Medulla oblongata (tissue), 1 donor: ENCODE results near the gene AVPR2.

Experiments
- DNase-seq: peaks from one replicate; pipeline ENCODE4 v3.0.0-alpha.2; 2015; ENCODE audit errors: extremely low spot score

Gene AVPR2

GRCh38 chrX:153871451-153871850, 33.0 kb upstream of the AVPR2 start:
- DNase-seq, result no peak

GRCh38 chrX:153871946-153872878, 32.3 kb upstream of the AVPR2 start:
- no peak for DNase-seq

DNA sequence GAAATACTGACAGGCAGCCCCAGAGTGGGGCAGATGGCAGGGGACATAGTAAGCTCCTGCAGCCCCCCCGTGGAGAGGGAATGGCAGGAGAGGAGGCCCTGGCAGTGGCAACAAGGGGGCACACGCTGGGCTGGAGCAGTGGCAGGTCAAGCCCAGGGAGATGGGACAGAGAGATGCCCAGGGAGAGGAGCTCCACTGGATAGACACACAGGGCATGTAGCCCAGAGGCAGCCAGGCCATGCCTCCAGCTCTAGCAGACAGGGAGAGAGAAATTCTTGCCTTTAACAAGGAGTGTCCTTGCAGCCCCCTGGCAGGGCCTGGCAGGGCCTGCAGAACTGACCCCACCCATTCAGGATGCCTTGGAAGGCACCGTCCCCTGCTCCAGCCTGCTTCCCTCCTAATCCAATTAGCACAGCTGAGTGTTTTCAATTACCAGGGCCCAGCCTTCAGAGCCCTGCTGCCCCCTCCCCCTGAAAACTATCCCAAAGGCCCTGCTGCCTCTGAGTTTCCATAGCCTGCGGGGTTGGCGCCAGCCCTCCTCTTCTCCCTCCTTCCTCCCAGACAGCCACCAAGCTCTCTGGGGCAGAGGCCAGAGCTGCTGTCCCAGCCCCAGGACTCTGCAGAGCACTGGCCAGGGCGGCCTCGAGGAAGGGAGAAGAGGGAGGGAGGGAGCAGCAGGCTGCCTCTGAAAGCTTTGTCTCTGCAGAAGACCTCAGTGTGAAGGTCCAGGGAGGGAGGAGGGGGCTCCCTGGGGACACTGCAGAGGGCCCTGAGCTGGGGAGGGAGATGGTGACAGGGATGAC, 31.0 kb upstream of the AVPR2 start:
- peak; percentile 30 for DNase-seq

- no peak for DNase-seq
Measured at GRCh38 chrX:153874085-153874365, 30.4 kb upstream of the AVPR2 start.

GRCh38 chrX:153874366-153875125, 29.9 kb upstream of the AVPR2 start:
- DNase-seq, result no peak

DNA sequence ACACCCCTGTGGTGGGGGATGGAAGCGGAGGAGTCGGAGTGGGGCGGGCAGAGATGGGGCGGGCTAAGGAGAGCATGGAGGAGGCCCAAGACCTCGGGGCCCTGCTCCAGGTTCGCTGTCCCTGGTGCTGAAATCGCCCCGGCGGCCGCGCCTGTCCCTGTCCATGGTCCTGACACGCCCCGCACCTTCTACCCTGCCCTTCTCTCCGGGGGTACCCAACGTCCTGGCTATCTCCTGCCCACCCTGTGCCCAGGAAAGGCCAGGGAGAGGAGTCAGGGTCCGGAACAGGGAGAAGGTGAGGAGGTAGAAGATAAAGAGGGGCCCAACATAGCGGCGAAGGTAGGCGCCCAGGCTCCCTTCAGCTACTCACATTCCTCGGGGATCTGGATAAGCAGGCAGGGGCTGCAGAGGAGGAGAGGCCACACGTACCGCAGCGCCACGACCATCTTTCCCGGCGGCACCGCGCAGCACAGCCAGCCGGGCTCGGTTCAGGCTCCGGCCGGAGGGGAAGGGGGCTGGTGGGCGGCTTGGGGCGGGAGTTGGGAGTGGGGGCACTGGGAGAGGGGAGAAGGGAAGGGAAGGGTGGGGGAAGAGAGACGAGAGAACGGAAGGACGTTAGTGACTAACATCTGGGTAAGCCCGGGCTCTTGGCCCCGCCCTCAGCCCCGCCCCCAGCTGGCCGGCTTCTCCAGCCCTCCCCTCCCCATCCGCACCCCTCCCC, 28.9 kb upstream of the AVPR2 start:
- DNase-seq, result peak; percentile 23

- DNase-seq, result no peak
Measured at GRCh38 chrX:153876112-153876491, 28.4 kb upstream of the AVPR2 start.

DNA sequence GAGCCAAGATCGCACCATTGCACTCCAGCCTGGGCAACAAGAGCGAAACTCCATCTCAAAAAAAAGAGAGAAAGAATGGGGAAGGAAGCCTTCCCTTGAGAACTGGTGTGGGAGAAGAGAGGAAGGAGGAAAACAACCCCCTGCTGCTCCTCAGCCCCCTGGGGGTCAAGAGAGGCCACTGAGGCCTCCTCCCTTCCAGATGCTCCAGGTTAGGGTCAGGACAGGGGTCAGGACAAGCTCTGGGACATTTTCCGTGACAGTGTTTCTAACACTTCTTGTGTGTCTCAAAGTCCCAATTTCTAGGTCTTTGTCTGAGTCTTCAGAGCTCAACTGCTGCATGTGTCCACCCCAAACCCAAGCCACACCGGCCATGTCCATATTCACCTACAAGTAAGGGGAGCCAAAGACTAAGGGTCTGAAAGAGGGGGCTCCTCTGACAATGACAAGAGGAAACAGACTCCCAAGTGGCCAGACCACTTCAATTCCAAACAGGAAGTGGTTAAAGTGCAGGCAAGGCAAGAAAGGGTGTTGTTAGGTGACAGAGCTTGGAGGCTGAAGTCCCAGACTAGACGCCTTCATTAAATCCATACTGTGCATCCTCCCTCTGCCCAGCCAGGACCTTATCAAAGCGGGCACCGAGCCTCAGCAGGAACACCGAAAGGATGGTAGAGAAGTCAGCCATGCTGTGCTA, 26.8 kb upstream of the AVPR2 start:
- no peak for DNase-seq

DNA sequence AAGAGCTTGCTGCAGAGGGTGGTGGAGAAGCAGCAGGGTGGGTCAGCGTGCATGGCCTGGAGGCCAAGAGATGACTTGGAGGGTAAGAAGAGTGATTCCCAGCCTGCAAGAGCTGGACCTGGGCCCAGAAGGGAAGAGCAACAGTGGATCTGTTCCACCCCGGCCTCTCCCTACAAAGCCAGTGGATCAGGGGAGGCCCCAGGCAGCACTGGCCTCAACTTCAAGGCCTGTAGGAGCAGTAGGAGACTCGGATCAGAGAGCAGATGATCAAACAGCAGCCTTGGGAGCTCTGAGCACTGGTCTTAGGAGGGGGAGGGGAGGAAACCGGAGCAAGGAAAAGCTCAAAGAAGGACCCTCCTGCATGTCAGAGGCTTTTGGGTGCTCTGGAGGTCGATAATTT, 26.1 kb upstream of the AVPR2 start:
- DNase-seq, result no peak

GRCh38 chrX:153878969-153879653, 25.4 kb upstream of the AVPR2 start:
- DNase-seq, result no peak

GRCh38 chrX:153879741-153880439, 24.6 kb upstream of the AVPR2 start:
- no peak for DNase-seq

DNA sequence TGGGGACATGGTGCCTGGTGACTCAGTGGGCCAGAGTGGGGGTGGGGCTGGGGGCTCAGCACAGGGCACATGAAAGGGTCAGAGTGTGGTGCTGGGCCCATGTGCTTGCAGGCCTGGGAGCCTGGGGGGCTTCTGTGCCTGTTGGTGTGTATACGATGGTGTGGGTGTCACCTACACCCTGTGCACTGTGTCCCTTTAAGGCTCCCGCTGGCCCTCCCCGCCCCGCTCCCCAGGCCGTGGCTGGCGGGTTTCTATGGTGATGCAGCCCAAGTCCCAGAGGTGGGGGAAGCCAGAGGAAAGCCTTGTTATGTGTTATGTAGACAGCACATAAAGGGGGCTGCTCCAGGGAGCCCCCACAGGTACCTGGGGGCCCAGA, 24.0 kb upstream of the AVPR2 start:
- DNase-seq, result no peak

- no peak for DNase-seq
Measured at GRCh38 chrX:153881281-153881680, 23.2 kb upstream of the AVPR2 start.

- no peak for DNase-seq
Measured at GRCh38 chrX:153882086-153882498, 22.4 kb upstream of the AVPR2 start.

DNA sequence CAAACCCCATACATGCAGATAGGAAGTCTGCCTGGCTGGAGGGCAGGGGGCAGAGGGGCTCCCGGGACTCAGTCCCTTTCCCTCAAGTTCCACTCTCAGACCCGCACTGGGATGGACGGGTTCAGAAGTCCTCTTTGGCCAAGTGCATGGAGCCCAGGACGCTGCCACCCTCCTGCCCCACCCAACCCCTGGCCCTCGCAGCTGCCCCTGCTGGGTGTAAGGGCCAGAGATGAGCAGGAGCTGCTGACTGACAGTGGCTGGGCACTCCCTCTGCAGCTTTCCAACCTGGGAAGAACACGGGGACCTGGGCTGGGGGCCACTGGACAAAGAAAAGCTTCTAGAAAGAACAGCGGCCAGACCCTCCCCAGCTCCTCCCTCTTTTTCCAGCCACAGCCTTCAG, 21.9 kb upstream of the AVPR2 start:
- DNase-seq, result no peak

DNA sequence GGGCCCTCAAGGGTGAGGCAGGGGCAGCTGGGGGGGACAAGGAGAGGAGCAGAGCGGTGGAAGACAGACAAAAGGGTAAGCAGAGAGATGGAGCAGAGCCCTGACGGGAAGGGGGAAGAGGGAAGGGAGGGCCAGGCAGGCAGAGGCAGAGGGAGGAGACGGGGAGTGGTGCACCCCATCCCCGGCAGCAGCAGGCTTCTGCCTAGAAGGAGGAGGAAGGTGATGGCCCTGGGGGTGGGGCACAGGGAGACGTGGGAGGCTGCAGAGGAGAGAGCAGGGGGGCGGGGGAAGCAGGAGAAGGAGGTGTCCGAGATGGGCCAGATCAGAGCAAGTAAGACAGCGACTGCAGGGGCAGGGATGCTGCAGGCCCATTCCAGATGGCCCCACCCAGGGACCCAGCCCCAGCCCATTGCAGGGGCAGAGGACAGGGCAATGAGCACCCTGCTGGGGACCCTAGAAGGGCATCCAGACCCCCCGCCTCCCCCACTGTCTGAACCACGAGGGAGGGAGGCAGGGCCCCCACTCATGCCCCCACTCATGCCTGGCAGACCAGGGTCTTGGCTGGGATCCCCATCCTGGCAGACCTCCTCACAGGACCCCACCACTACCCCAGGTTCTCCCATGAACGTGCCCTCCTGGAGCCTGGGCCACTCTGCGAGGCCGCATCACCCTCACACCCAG, 21.2 kb upstream of the AVPR2 start:
- no peak for DNase-seq

GRCh38 chrX:153884136-153884535, 20.3 kb upstream of the AVPR2 start:
- no peak for DNase-seq

DNA sequence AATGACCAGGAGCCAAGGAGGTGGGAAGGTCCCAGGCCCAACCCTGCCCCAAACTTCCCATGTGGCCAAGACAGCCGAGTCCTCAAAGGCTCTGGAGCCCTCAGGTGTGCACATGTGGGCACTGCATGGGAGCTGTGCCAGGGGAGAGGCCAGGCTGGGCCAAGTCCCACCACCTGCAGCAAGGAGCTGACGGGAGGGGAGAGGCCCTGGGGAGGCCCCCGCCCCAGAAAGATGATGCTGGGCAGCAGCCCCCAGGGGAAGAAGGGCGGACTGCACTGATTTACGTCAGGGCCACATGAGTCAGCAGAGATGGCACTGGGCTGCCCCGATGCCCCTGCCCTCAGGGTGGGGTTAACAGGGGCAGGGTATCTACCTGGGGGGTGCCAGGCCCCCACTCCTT, 19.9 kb upstream of the AVPR2 start:
- DNase-seq, result no peak

GRCh38 chrX:153885208-153885787, 19.2 kb upstream of the AVPR2 start:
- DNase-seq, result no peak
